GM21526 (cell line): ENCODE results near the gene IGFL3.
"Not testable (repeated sequence)": the region's sequence is repeated elsewhere in the genome, so short reads cannot be mapped to it uniquely, and the experiment has no call there.

Source experiments
- ATAC-seq: cut with Tn5 transposase; IDR thresholded peaks from one replicate; pipeline ENCODE4 v1.9.1; 2021; ENCODE audit warnings: moderate library complexity; ENCODE audit not compliant: unreplicated experiment, low FRiP score

IGFL3 gene

GRCh38 chr19:46124638-46125115 is at the start of gene IGFL3:
TSS of gene IGFL3 (minus strand) at chr19:46124688. CDS start at chr19:46124649, 39 bp downstream.
- ATAC-seq, result no peak

DNA sequence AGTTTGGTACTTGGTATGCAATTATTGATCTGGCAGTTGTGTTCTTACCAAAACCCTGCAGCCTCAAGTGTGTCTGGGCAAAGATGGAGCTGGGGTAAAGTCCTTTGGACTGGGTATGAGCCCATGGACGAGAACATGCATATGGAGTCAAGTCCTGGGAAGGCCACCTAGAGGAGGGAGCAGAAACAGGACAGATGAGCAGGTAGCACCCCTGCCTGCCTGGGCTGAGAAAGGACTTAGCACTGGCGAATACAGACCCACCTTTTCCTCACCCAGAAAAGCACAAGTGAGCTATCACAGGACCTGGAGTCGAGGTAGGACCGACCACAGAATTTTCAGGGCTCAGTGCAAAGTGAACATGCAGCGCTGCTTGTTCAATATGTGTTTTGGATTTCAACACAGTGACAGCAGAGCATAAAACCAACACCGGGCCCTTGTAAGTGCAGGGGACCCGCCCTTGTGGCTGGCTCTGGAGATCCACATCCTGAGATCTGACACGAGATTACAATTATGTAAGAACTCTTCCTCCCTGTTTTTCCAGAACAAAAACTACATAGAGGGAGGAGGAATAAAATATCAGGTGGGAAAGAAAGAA is 49.5 kb upstream of the IGFL3 start:
- ATAC-seq, result no peak

DNA sequence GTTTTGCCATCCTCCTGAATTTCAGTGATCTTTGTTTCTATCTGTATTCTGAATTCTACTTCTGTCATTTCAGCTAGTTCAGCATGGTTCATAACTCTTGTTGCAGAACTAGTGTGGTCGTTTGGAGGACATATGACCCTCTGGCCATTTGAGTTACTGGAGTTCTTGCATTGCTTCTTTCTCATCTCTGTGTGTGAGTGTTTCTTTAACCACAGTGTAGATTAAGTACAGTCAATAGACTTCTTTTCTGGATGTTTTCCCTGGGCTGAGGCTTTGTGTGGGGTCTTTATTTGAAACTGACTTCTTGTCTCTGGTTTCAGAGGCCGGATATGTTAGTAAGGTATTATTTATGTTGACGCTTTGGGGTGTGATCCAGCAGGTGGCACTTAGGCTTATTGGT is 38.2 kb upstream of the IGFL3 start:
- no peak for ATAC-seq

DNA sequence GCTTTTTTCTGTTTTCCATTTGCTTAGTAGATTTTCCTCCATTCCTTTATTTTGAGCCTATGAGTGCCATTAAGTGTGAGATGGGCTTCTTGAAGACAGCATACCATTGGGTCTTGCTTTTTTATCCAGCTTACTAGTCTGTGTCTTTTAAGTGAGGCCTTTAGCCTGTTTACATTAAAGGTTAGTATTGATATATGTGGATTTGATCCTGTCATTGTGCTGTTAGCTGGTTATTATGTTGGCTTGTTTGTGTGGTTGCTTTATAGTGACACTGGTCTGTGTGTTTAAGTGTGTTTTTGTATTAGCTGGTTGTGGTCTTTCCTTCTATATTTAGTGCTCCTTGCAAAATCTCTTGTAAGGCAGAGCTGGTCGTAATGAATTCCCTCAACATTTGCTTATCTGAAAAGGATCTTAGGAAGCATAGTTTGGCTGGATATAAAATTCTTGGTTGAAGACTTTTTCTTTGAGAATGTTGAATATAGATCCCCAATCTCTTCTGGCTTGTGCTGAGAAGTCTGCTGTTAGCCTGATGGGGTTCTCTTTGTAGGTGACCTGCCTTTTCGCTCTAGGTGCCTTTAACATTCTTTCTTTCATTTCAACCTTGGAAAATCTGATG is 37.3 kb upstream of the IGFL3 start:
- not testable (repeated sequence) for ATAC-seq

DNA sequence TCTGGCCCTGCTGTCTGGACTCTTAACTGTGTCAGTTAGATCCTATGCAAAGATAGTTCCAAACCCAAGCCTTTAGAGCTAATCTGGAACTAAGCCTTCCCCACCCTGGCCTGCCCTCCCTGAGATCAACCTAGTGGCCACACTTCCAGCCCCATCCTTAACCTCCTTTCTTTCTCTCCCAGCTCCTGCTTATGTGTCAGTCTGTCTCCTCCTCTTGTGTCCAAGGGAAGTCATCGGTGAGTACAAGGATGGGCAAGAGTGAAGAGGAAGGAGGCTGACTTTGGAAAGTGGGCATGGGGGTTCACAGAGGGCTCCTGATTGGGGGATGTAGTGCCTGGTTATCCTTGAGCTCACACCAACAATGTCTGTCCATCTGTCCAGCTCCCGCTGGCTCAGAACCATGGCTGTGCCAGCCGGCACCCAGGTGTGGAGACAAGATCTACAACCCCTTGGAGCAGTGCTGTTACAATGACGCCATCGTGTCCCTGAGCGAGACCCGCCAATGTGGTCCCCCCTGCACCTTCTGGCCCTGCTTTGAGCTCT is 35.8 kb upstream of the IGFL3 start:
- no peak for ATAC-seq

DNA sequence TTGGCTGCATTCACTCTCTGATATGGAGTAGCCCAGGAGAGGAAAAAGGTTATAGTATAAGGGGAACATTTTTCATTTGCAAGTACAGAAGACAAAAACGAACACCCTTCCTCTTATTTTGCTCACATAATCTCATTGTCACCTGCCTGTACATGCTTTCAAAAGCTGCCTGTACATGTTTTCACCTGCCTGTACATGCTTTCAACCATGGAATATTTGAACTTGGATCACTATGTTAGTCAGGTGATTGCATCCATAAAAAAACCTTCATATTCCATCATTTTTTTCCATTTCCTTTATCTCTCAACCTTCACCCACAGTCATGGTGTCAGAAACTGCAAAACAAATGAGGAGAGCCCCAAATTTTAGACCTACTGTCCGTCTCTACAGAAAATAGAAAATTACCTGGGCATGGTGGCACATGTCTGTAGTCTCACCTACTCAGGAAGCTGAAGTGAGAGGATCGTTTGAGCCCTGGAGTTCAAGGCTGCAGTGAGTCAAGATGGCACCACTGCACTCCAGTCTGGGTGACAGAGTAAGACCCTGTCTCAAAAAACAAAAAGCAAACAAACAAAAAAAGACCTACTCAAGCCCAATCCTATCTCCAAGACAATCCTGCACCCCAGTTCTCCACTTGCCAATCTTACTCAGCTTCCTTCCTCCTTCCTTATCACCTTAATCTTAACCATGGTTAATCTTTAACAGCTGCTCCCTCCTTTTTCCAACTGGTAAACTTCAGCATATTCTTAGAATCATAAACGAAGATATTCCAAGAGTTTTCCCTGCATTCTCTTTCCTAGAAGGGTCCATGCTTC is 35.1 kb upstream of the IGFL3 start:
- ATAC-seq, result no peak

DNA sequence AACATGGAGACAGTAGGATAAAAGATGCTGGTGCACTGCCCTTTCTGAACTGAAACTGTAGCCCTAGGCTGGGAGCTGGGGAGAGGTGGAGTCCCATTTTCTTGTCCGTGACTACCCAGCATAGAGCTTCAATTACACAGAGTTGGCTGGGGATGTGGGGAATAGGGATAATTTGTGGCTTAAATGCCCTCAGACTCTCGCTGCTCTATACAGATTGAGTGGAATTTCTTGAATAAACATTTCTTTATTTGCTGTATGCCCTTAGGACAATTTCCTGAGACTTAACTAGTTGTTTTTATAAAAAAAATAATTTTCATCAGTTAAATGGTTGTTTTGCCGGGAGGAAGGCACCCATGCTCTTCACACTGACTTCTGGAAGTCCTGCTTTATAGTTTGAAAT is 30.7 kb upstream of the IGFL3 start:
- ATAC-seq, result no peak

DNA sequence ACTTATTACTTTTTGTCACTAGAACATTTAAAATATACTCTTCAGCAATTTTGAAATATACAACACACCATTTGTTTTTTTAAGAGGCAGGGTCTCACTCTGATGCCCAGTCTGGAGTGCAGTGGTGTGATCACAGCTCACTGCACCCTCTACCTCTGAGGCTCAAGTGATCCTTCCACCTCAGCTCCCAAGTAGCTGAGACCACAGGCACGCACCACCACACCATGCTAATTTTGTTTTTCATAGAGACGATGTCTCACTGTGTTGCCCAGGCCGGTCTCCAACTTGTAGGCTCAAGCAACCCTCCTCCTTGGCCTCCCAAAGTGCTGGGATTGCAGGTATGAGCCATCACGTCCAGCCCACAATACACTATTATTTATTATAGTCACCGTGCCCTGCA is 26.1 kb upstream of the IGFL3 start:
- ATAC-seq, result no peak

- no peak for ATAC-seq
Observed at GRCh38 chr19:46147791-46148288, 23.4 kb upstream of the IGFL3 start, which contains the start of gene IGFL2. TSS of gene IGFL2 (plus strand) at chr19:46148238. CDS start at chr19:46148279, 41 bp downstream.

- no peak for ATAC-seq
Observed at GRCh38 chr19:46147166-46147740, 22.8 kb upstream of the IGFL3 start.

DNA sequence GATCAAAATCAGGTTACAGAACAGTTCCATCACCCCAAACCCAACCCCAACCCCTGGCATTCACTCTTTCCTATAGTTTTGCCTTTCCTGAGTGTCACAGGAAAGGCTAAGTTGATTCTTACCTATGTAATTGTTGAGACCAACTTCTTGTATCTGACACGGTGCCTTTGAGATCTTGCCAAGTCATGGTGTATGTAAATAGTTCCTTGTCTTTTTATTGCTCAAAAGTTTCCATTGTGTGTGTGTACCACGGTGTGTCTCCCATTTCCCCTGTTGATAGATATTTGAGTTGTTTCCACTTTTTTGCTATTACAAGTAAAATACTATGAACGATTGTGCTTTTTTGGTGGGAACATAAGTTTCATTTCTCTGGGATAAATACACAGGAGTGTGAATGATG is 20.3 kb upstream of the IGFL3 start:
- ATAC-seq, result no peak

- no peak for ATAC-seq
Observed at GRCh38 chr19:46142294-46142693, 17.8 kb upstream of the IGFL3 start.

DNA sequence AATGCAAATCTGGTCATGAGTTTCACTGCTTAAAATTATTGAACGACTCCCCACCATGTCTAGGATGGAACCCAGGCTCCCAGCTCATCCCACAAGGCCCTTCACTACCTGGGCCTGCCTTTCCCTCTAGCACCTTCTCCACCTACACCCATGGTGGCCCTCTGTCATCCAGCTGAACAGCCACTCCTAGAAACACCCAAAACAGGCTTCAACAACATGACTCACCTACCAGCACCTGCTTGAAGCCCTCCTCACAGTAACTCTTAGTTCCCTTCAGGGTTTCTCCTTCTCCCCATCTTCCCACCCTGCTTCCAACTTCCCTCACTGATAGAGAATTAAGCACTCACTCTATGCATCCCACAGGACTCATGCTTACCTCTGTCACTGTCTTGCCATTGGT is 16.9 kb upstream of the IGFL3 start:
- no peak for ATAC-seq

GRCh38 chr19:46137915-46138473 is 13.5 kb upstream of the IGFL3 start:
- no peak for ATAC-seq

GRCh38 chr19:46134527-46134926 is 10.0 kb upstream of the IGFL3 start:
- ATAC-seq, result no peak

GRCh38 chr19:46133777-46134241 is 9.3 kb upstream of the IGFL3 start:
- no peak for ATAC-seq

DNA sequence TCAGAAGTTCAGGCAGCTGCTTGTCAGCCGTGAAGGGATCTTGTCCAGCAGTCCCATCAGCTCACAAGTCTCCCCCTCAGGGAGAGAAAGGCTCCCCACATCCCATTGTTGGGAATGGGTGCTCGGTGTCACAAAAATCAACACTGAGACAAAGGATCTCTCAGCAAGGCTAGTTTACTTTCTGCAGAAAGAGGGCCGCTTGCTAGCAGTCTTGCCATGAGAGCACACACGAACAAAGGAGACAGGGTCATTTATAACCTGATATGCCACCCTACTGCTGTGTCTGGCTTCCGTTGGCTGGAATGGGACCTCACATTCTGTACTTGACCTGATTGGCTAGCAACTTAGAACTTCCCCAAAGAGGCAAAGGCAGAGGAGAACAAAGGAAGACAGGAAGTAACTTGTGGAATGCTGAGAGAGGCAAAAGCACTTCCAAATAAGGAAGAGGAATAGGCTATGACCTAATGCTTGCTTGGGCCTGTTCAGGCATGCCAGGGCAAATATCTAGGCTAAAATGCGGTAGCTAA is 8.7 kb upstream of the IGFL3 start:
- ATAC-seq, result no peak

GRCh38 chr19:46132508-46133100 is 8.1 kb upstream of the IGFL3 start:
- ATAC-seq, result no peak

GRCh38 chr19:46131485-46132143 is 7.1 kb upstream of the IGFL3 start:
- no peak for ATAC-seq
